GM20431 (cell line): ENCODE results near the gene CLDN6.
"Not testable (repeated sequence)": the region's sequence is repeated elsewhere in the genome, so short reads cannot be mapped to it uniquely, and the experiment has no call there.

Source experiments
- in situ Hi-C: fragments of 300-500 bp; cut with MseI, MboI; formaldehyde crosslinking; loops from one replicate; pipeline ENCODE4 v1.15.0; 2020; ENCODE audit warnings: low sequenced_read_pairs; ENCODE audit not compliant: unreplicated experiment

Gene CLDN6

GRCh38 chr16:3017794-3018506 is at the start of gene CLDN6:
Gene CLDN6, minus strand, starts transcription at chr16:3018183. Its CDS starts 2,162 bp downstream, at chr16:3016021.
- in situ Hi-C loops, result no loop called here

GRCh38 chr16:3066440-3066748 is 48.4 kb upstream of the CLDN6 start:
- in situ Hi-C loops, result no loop called here

- in situ Hi-C loops, result no loop called here
Observed at GRCh38 chr16:3065742-3066439, 47.9 kb upstream of the CLDN6 start.

- in situ Hi-C loops, result no loop called here
Observed at GRCh38 chr16:3065069-3065741, 47.2 kb upstream of the CLDN6 start, which contains the start of gene IL32. Gene IL32, plus strand, starts transcription at chr16:3065640. Its CDS starts 172 bp downstream, at chr16:3065812.

- in situ Hi-C loops, result no loop called here
Observed at GRCh38 chr16:3063625-3064386, 45.8 kb upstream of the CLDN6 start.

GRCh38 chr16:3062553-3062952 is 44.6 kb upstream of the CLDN6 start:
- in situ Hi-C loops, result no loop called here

- in situ Hi-C loops, result no loop called here
Observed at GRCh38 chr16:3060339-3061127, 42.5 kb upstream of the CLDN6 start.

GRCh38 chr16:3059723-3060242 is 41.8 kb upstream of the CLDN6 start:
- in situ Hi-C loops, result no loop called here

GRCh38 chr16:3059041-3059722 is 41.2 kb upstream of the CLDN6 start:
- in situ Hi-C loops, result no loop called here

- in situ Hi-C loops, result no loop called here
Observed at GRCh38 chr16:3058139-3059030, 40.4 kb upstream of the CLDN6 start.

- in situ Hi-C loops, result no loop called here
Observed at GRCh38 chr16:3057181-3058138, 39.5 kb upstream of the CLDN6 start.

- in situ Hi-C loops, result no loop called here
Observed at GRCh38 chr16:3056336-3057180, 38.6 kb upstream of the CLDN6 start.

- in situ Hi-C loops, result not testable (repeated sequence)
Observed at GRCh38 chr16:3055734-3056115, 37.7 kb upstream of the CLDN6 start.

GRCh38 chr16:3054965-3055733 is 37.2 kb upstream of the CLDN6 start:
- in situ Hi-C loops, result no loop called here

GRCh38 chr16:3053330-3053710 is 35.3 kb upstream of the CLDN6 start:
- in situ Hi-C loops, result not testable (repeated sequence)
